Motor neuron (in vitro differentiated cells): ENCODE measurements around the gene TUBB6. TPM values are rescaled to one million over a fixed set of nuclear protein-coding genes. Genes with fewer than 3 reads are reported as not detected.

Source experiments
- ATAC-seq, 8 experiments: fragments of 200-7000 bp; cut with Tn5 transposase; replicated peaks in 6 of 8; 2 replicates each; pipeline ENCODE4 v1.8.0; 2021; ENCODE audit warnings: mild to moderate bottlenecking in 8 of 8, moderate library complexity in 8 of 8
- H3K27ac ChIP-seq, 2 donors: fragments of 250-450 bp; sonication (Bioruptor Pico); 2 replicates each; pipeline ENCODE4 v1.9.0; 2021; ENCODE audit warnings: antibody characterized with exemption in 2 of 2, mild to moderate bottlenecking in 2 of 2, moderate library complexity in 1 of 2
- H3K4me1 ChIP-seq, 2 donors: fragments of 250-450 bp; sonication (Bioruptor Pico); replicated peaks in 1 of 2; 2 replicates each; pipeline ENCODE4 v1.6.1; 2021; ENCODE audit warnings: antibody characterized with exemption in 2 of 2, mild to moderate bottlenecking in 2 of 2, moderate library complexity in 1 of 2
- H3K4me3 ChIP-seq, 5 donors: fragments of 250-450 bp; sonication (Bioruptor Pico); 2 replicates each; pipeline ENCODE4 v1.9.0; 2021; ENCODE audit warnings: antibody characterized with exemption in 5 of 5, mild to moderate bottlenecking in 5 of 5, moderate library complexity in 4 of 5
- WGBS, 10 experiments: fragments of 450-650 bp; shearing (Covaris generic); methylation state at CpG; one replicate each; pipeline ENCODE4 v1.0.0; 2022; 5-methylcytosine and 5-hydroxymethylcytosine counted together
- in situ Hi-C, 9 experiments: fragments of 400-800 bp; cut with MboI; loops; one replicate each; pipeline ENCODE4 v1.15.0; 2021; ENCODE audit warnings: low sequenced_read_pairs in 9 of 9, low pct_unique_long_range_greater_than_20kb in 2 of 9; ENCODE audit not compliant: unreplicated experiment in 9 of 9
- total RNA-seq, 8 experiments: library from RNA; unstranded; fragments of 300-600 nt; gene quantifications; 2 replicates each; pipeline versions ENCODE4 v1.2.3 to v1.2.4, GENCODE V29; 2022

TUBB6 gene
- total RNA-seq, 8 experiments from 2014 or later = 12.1 to 161 (median 55.6) TPM

DNA sequence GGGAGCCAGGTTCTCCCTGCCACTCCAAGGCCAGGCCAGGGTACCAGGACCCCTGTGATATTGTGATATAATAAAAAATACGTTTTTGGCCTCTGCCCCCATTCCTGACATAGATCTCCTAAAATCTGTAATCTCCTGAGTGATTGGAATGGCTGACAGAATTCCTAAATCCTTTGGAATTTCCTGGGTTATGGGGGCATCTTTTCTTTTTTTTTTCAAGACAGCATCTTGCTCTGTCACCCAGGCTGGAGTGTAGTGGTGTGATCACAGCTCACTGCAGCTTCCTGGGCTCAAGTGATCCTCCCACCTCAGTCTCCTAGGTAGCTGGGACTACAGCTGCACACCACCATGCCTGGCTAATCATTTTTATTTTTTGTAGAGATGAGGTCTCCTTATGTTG is 26.2 kb upstream of the TUBB6 start:
- H3K4me1 ChIP-seq = peaks cover 28 to 34% of the 10 kb centered on the region in 2 donors
- in situ Hi-C loops = no loop called here
- WGBS, 10 experiments = 17 to 20% methylated on average over 1 of the region's 1 CpG; no CpG with 5 or more reads in 8 of the 10 experiments
- H3K4me3 ChIP-seq = no peak overlapping the region
- H3K27ac ChIP-seq = peak overlapping the region in 1 of 2 donors; percentile 64
- no peak for ATAC-seq

GRCh38 chr18:12282442-12283039 is 25.5 kb upstream of the TUBB6 start:
- in situ Hi-C loops = no loop called here
- H3K27ac ChIP-seq = peak overlapping the region in 1 of 2 donors; percentile 64
- ATAC-seq = peak in 2 of 8 experiments; percentile 5 to 25
- WGBS, 10 experiments = 53 to 82% (median 77%) methylated on average over 1 to 5 of the region's 9 CpGs; no CpG with 5 or more reads in 4 of the 10 experiments
- H3K4me3 ChIP-seq = no peak overlapping the region
- peaks cover 28 to 34% of the 10 kb centered on the region in 2 donors for H3K4me1 ChIP-seq

GRCh38 chr18:12283256-12283655 is 24.8 kb upstream of the TUBB6 start:
- H3K4me1 ChIP-seq = peaks cover 28 to 32% of the 10 kb centered on the region in 2 donors
- ATAC-seq = no peak
- no peak overlapping the region for H3K27ac ChIP-seq
- 30 to 100% (median 59%) methylated on average over 1 to 6 of the region's 6 CpGs; no CpG with 5 or more reads in 5 of the 10 experiments for WGBS, 10 experiments
- H3K4me3 ChIP-seq = no peak overlapping the region
- in situ Hi-C loops = no loop called here

DNA sequence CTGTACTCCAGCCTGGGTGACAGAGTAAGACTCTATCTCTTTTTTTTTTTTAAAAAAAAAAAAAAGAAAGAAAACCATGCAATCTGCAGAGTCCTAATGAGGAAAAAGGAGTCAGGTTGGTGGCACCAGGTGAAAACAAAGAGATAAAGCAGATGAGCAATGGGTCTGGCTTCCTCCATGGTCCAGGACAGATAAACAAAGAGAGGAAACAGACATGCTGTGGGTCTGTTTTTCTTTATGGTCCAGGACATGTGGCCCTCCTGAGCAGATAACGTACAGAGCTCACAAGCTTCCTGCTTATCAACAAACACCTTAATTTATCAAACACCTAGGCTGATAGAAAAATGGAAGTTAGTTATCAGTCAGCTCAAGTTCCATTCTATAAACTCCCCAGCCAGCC is 24.4 kb upstream of the TUBB6 start:
- 89 to 100% (median 96%) methylated on average over 1 of the region's 1 CpG; no CpG with 5 or more reads in 4 of the 10 experiments for WGBS, 10 experiments
- Histone ChIP-seq H3K27ac (no peak overlapping the region), H3K4me1 (peaks cover 25 to 32% of the 10 kb centered on the region in 2 donors), H3K4me3 (no peak overlapping the region)
- ATAC-seq = no peak
- in situ Hi-C loops = no loop called here

GRCh38 chr18:12287131-12287681 is 20.8 kb upstream of the TUBB6 start:
- 86 to 100% methylated on average over 1 to 2 of the region's 37 CpGs; no CpG with 5 or more reads in 8 of the 10 experiments for WGBS, 10 experiments
- in situ Hi-C loops = no loop called here
- Histone ChIP-seq H3K4me3 (peak overlapping the region in 1 of 5 donors; percentile 28), H3K4me1 (peaks cover 7 to 17% of the 10 kb centered on the region in 2 donors), H3K27ac (no peak overlapping the region)
- ATAC-seq = peak in 6 of 8 experiments; percentile 4 to 42 (median 28)

DNA sequence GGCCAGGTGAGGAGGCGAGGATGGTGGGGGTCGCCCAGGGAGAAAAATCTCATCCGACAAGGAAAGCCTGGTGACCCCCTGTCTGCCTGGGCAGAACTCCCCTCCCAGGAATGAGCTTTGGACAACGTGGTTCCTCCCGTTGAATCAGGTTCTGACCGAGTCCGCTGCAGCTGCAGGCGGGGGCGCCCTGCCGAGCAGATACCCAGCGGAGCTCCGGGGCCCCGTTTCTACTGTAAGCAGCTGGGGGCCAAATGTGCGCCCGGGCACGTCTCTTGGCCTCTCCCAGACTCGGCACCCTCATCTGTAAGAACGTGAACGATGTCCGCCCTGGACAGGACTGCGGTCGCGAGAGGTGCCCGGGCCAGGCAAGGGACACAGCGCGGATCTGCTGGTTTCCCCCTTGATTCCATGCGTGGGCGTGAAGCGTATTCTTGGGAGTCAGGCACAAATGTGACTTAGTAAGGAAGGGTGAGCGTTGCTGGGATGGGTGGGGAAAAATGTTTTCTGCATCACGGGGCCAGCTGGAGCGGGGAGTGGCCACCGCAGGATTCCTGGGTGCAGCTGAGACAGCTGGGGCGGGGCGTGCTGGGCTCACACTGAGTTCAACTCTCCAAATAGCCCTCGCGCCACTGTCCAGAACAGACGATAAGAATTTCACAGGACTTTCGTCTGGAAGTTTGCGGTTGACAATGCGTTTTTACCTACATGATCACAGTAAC is 20.2 kb upstream of the TUBB6 start:
- no peak overlapping the region for H3K27ac ChIP-seq
- WGBS, 10 experiments = 0 to 7% (median 2%) methylated on average over 4 to 13 of the region's 41 CpGs; no CpG with 5 or more reads in 4 of the 10 experiments
- in situ Hi-C loops = no loop called here
- H3K4me3 ChIP-seq = peak overlapping the region in 4 of 5 donors; percentile 16 to 35 (median 28)
- peak; percentile 84 to 95 (median 91) for ATAC-seq
- H3K4me1 ChIP-seq = peaks cover under 1 to 10% of the 10 kb centered on the region in 2 donors

DNA sequence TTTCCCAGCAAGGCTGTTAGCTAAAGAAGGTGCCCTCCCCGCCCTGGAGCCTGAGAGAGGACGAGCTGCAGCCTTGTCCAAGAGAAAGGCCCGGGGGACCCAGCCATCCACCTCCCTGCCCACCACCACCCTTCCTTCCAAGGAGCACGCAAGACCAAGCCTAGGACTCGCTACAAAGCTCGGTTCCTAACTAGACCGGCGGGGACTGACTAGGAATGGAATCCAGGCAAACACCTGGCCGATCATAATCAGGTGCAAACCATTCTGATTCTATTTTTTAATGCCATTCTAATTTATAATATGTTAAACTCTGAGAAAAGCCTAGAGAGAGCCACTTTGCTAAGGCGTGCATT is 19.7 kb upstream of the TUBB6 start:
- WGBS, 10 experiments = 0 to 22% (median 2%) methylated on average over 1 to 7 of the region's 10 CpGs; no CpG with 5 or more reads in 3 of the 10 experiments
- in situ Hi-C loops = no loop called here
- ATAC-seq = peak in 7 of 8 experiments; percentile 18 to 51 (median 38)
- peak overlapping the region in 3 of 5 donors; percentile 27 to 35 (median 28) for H3K4me3 ChIP-seq
- no peak overlapping the region for H3K27ac ChIP-seq
- H3K4me1 ChIP-seq = peaks cover 0 to 9% of the 10 kb centered on the region in 2 donors

DNA sequence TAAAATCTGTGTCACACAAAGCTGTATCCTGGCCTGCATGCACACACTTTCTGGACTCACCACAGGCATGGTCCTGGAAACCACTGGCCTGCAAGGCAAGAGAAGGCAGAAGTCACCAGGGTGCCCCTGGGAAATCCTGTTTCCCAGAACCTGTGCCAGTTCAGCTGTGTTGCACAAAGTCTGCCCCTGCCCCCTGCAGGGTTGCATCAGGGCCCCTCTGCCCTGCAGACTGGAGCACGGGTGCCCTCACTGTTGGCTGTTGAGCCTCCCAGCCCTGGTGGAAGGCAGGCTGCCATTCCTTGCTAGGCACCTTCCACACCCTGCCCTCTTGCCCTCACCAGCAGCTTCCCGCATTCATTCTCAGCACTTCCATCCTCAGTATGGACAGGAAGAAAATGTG is 18.0 kb upstream of the TUBB6 start:
- H3K27ac ChIP-seq = no peak overlapping the region
- 63 to 100% (median 93%) methylated on average over 1 to 2 of the region's 2 CpGs; no CpG with 5 or more reads in 5 of the 10 experiments for WGBS, 10 experiments

GRCh38 chr18:12291161-12291560 is 16.9 kb upstream of the TUBB6 start:
- WGBS, 10 experiments = 69 to 94% (median 88%) methylated on average over 3 to 6 of the region's 6 CpGs; no CpG with 5 or more reads in 1 of the 10 experiments
- in situ Hi-C loops = no loop called here
- no peak for ATAC-seq
- H3K27ac ChIP-seq = no peak overlapping the region
- peaks cover 0 to 9% of the 10 kb centered on the region in 2 donors for H3K4me1 ChIP-seq
- no peak overlapping the region for H3K4me3 ChIP-seq

More for the DNA sequence above, 18.0 kb upstream of the TUBB6 start:
- Histone ChIP-seq H3K4me1 (peaks cover 0 to 9% of the 10 kb centered on the region in 2 donors), H3K4me3 (no peak overlapping the region)
- no peak for ATAC-seq
- in situ Hi-C loops = no loop called here

- WGBS, 10 experiments = 20 to 100% (median 83%) methylated on average over 1 to 10 of the region's 14 CpGs; no CpG with 5 or more reads in 2 of the 10 experiments
- in situ Hi-C loops = no loop called here
Observed at GRCh38 chr18:12291690-12292089, 16.4 kb upstream of the TUBB6 start.

DNA sequence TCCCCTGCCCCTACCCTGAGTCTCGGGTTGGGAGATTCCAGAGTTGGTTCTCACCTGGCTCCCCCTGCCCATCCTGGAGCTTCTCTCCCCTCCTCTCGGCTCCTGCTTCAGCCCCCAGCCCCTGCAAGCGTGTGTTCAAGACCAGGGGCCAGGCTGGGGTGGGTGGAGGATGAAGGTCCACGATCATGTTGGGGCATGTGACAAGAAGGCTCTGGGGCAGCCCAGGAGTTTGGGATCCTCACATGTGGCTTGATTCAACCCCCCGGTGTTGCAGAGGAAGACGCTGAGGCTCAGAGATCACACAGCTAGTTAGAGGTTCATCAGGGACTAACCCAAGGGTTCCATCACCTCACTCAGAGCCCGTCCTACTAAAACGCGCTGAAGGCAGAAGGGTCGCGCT is 14.2 kb upstream of the TUBB6 start:
- H3K4me3 ChIP-seq = no peak overlapping the region
- in situ Hi-C loops = no loop called here
- H3K4me1 ChIP-seq = peaks cover 0 to 2% of the 10 kb centered on the region in 2 donors
- 0 to 83% (median 83%) methylated on average over 1 to 5 of the region's 11 CpGs; no CpG with 5 or more reads in 5 of the 10 experiments for WGBS, 10 experiments
- H3K27ac ChIP-seq = no peak overlapping the region
- ATAC-seq = no peak

More at GRCh38 chr18:12291690-12292089, 16.4 kb upstream of the TUBB6 start:
- ATAC-seq = no peak
- Histone ChIP-seq H3K27ac (no peak overlapping the region), H3K4me1 (peaks cover 0 to 9% of the 10 kb centered on the region in 2 donors), H3K4me3 (no peak overlapping the region)

GRCh38 chr18:12295389-12296086 is 12.5 kb upstream of the TUBB6 start:
- no peak for ATAC-seq
- in situ Hi-C loops = no loop called here

More at GRCh38 chr18:12295389-12296086, 12.5 kb upstream of the TUBB6 start:
- Histone ChIP-seq H3K4me1 (no peaks in the 10 kb centered on the region), H3K4me3 (no peak overlapping the region), H3K27ac (no peak overlapping the region)
- 40 to 97% (median 86%) methylated on average over 2 to 13 of the region's 18 CpGs; no CpG with 5 or more reads in 1 of the 10 experiments for WGBS, 10 experiments
